GM18909 (cell line): ENCODE results near the gene ZXDC.

Experiments
- ATAC-seq: cut with Tn5 transposase; IDR thresholded peaks from one replicate; pipeline ENCODE4 v1.9.1; 2021; ENCODE audit warnings: mild to moderate bottlenecking; ENCODE audit not compliant: unreplicated experiment, poor library complexity

Gene ZXDC

GRCh38 chr3:126493739-126494138 is 18.0 kb upstream of the ZXDC start:
- ATAC-seq = no peak

DNA sequence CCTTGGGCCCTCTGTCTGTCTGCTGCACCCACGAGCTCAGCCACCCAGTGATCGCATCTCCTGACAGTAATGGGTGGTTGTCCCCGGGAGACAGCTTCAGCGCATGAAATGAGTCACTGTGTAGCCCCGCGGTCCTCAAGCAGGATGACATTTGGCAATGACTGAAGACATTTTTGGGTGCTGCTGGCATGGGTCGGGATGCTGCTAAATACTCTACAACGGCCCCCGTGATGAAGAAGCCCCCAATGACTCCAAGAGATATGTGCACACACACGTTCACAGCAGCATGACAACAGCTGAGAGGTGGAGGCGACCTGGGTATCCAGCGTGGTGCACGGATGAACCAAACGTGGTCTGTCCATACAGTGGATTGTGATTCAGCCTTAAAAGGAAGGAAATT is 17.4 kb upstream of the ZXDC start:
- no peak for ATAC-seq

- no peak for ATAC-seq
Measured at GRCh38 chr3:126491221-126492013, 15.7 kb upstream of the ZXDC start.

- no peak for ATAC-seq
Measured at GRCh38 chr3:126490619-126491018, 14.9 kb upstream of the ZXDC start.

GRCh38 chr3:126488886-126489569 is 13.3 kb upstream of the ZXDC start:
- ATAC-seq = no peak

GRCh38 chr3:126488185-126488584 is 12.5 kb upstream of the ZXDC start:
- no peak for ATAC-seq

DNA sequence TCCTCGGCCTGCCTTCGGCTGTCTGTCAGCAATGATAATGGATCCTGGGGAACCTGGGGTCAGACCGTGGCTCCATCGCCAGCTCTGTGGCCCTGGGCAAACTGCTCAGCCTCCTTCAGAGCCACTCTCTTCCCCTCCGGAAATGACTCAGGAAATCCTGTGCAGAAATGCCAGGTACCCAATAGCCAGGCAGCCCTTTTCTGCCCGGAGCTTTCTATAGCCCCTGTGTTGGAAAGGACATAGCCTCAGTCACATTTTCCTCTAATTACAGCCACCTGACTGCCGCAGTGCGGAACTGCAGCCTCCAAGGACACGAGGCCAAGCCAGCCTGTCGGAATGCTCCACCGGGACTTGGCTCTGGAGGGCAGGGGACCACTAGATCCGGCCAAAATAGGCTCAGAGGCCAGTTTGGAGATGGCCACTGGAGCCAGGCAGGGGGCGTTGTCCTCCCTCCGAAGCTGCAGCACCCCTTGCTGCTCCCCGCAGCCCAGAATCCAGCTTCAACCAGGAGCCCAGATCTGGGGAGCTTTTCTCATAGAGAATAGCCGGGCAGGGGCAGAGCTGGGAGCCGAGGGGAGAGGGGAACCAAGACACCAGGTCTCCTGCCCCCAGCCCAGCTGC is 11.6 kb upstream of the ZXDC start:
- no peak for ATAC-seq

- no peak for ATAC-seq
Measured at GRCh38 chr3:126486360-126486847, 10.7 kb upstream of the ZXDC start.

DNA sequence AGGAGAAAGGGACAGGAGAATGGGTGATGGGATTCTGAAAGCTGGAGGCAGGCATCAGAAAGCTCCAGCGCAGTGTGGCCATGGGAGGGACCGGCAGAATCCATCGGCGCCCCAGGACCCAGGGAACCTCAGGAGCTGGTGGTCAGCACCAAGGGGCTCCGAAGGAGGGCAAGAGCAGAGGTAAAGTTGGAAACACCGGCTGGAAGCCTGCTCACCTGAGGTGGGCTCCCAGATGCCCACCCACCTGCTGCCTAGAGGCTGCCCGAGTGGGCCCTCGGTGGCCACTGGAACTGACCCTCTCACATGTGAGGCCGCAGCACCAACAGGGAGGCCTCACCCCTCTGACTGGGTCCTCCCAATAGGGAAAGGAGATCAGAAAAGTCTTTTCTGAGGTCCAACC is 10.3 kb upstream of the ZXDC start:
- no peak for ATAC-seq

DNA sequence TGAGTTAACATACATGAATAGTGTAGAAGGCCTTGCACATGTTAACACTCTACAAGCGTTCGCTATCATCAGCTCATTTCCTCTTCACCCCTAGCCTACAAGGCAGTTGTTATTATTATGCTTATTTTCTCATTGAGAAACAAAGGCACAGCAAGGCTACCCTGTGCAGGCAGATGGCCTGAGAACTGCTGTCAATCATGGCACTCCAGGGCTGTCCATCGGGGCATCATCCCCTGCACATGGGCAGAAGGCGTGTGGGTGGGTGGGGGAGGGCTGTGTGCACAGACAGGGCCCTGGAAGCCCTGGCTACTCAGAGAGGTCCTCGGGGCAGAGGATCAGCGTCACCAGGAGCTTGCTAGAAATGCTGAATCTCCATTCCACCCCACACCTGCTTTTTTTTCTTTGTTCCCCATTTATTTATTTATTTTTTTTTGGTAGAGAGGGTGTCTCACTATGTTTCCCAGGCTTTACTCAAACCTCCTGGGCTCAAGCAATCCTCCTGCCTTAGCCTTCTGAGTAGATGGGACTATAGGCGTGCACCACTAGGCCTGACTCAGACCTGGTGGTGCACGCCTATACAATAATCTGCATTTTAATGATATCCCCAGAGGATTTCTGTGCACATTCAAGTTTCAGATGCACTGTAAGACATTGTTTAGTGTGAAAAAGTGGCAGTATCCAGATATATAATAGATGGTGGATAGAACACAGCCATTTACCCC is 9.6 kb upstream of the ZXDC start:
- ATAC-seq = no peak

DNA sequence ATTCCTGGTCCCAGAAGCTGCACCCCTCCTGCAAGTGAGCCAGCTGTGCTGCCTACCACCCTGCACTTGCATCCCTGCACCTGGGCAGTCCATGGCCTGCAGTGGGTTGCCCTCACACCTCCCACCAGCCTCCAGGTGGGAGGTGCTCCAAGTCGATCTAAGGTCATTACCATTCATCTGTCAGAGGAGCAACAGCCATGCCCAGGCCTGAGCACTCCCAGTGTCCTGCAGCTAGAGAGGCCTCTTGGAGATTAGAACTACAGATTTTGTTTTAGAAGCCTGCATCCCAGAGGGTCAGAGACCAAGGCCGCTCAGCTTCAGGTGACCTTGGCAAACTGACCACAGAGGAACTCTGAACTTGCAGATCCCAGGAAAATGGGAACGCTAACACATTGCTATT is 9.0 kb upstream of the ZXDC start:
- no peak for ATAC-seq

DNA sequence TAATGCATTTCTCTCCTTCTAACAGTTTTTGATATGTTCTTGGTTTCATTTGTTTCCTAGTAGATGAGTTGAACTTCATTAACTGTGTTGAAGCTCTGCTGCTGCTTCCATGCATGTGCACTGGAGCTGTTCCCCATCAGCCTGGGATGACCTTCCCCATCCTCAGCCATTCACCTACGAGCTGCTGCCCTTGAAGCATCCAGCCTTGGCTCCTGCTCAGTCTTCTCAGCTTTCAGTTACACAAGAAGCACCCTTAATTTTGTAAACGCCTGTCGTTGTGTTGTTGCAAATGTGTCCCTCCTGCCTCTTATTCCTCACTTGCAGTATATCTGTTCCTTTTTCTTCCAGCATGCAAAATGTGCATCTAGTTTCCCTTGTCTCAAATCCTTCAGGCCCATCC is 8.5 kb upstream of the ZXDC start:
- ATAC-seq = no peak

DNA sequence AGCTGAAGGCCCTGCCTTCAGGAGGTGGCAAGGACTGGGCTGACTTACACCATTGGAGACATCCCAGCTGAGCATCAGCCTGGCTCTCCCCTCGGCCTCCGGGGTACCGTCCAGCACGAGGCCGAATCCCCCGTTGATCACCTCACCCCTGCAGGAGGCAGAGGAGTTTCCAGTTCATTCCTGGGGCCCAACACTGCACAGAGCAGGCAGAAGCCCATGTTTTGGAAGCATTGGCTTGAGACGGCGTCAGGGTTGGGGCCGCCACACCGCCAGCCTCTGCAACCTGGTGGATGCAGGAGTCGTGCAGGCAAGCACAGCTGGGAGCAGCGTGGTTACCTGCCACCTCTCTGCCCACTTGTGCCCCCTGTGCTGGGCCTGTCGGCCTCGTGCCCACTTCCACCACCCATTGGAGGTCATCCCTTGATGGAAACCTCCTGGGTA is 7.7 kb upstream of the ZXDC start:
- ATAC-seq = no peak

DNA sequence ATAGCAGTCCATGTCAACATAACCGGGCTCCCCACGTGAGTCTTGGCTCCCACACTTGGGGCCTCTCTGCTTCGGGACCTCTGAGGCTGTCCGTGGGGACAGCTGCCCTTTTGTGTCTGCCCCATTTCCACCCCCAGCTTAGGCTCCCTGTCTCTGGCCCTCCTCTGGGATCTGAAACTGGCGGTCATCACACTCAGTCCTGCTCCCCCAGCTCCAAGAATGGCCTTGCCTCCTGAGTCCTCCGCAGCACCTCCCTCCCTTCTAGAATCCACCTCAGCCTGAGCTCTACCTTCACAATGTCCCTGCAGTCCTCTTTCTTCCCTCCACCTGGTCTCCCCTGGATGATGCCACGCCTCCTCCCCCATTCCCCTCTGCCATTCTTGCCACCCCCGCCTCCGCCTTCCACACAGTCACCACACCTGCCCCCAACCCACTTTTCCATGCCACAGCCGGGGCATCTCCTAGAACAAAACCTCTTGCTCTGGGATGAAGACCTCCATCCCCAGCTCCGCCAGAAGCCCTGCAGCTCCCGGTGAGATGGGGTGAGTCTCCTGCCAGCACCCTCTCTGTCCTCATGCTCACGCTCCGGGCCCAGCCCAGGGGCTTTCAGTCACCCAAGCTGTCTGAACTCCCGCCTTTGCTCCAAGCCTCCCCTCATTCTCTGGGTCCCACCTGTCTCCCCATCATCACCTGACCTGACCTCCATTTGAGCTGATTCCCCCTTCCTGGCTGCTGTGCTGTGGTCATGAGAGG is 7.0 kb upstream of the ZXDC start:
- ATAC-seq = no peak

- ATAC-seq = no peak
Measured at GRCh38 chr3:126481808-126482502, 6.3 kb upstream of the ZXDC start.

- ATAC-seq = no peak
Measured at GRCh38 chr3:126480861-126481260, 5.2 kb upstream of the ZXDC start.

DNA sequence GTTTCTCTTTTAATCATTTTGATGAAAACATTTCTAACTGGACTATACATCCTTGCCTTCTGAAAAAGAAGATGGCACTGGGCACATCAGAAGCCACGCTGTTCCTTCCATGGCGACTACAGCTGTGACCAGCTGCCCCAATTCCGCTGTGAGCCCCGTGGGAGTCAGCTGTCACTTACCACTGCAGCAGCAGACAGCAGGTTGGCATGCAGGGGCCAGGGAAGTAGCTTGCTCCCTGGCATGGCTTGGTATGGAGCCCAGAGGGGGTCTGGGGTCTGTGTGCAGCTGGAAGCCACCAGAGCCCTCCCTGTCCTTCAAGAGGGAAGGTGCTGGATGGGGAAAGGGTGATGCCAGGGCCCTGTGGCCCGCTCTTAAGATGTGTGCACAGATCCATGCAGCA is 4.5 kb upstream of the ZXDC start:
- no peak for ATAC-seq

GRCh38 chr3:126479642-126480041 is 4.0 kb upstream of the ZXDC start:
- ATAC-seq = no peak

GRCh38 chr3:126478581-126479310 is 3.1 kb upstream of the ZXDC start:
- ATAC-seq = no peak
